ENCODE results near the gene YKT6.

DNA sequence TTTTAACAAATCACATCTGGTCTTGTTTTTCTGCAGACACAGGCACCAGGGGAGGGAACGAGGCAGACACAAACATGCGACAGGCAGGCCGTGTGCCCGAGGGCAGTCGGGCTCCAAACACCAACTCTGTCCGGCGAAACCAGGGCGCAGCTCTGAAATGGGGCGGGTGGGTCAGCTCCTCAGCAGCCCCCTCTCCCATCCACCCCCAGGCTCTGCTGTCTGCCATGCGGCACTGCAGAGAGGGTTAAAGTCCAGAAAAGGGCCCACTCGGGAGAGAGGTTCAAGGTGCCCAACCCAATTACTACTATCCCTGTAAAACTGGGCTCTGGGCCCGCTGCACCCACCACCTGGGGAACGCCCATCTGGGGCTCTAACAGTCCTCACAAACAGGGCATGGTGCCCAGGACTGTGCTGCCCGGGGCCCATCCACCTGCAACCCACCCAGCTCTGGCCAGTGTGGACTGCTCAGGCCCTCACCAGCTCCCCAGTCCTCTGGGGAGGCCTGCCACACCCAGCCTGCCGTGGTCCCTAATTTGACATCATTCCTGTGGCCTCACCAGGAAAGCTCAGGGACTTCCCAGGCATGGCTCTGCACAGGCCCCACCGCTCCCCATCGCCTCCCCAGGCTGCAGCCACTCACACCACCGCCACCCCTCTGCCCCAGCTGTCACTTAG lies 18.7 kb downstream of the YKT6 start:
- no peak for TF ChIP-seq POLR2A (IDR thresholded peaks at IDR 0.05)
- TF ChIP-seq, protein P1, sequence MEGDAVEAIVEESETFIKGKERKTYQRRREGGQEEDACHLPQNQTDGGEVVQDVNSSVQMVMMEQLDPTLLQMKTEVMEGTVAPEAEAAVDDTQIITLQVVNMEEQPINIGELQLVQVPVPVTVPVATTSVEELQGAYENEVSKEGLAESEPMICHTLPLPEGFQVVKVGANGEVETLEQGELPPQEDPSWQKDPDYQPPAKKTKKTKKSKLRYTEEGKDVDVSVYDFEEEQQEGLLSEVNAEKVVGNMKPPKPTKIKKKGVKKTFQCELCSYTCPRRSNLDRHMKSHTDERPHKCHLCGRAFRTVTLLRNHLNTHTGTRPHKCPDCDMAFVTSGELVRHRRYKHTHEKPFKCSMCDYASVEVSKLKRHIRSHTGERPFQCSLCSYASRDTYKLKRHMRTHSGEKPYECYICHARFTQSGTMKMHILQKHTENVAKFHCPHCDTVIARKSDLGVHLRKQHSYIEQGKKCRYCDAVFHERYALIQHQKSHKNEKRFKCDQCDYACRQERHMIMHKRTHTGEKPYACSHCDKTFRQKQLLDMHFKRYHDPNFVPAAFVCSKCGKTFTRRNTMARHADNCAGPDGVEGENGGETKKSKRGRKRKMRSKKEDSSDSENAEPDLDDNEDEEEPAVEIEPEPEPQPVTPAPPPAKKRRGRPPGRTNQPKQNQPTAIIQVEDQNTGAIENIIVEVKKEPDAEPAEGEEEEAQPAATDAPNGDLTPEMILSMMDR (IDR thresholded peaks at IDR 0.05), result no peak

Data from testis (tissue), 2 donors.